DND-41 (cell line): ENCODE data around the gene IQCE.

Experiments
- ATAC-seq: fragments of 200-7000 bp; cut with Tn5 transposase; 3 replicates; pipeline ENCODE4 v1.9.1; 2021; ENCODE audit warnings: low read depth; ENCODE audit not compliant: insufficient read depth
- DNase-seq: peaks from one replicate; pipeline ENCODE4 v3.0.0-alpha.2; 2020
- H2AFZ ChIP-seq: 2 replicates; pipeline ENCODE4 v1.6.0; 2012; ENCODE audit warnings: low read depth, low read length
- H3K27ac ChIP-seq: 2 replicates; pipeline ENCODE4 v1.5.1; 2012; ENCODE audit warnings: low read length, inconsistent platforms
- H3K27me3 ChIP-seq: fragments of 200-600 bp; sonication (generic); 2 replicates; pipeline ENCODE4 v1.6.0; 2012; ENCODE audit warnings: low read length, mild to moderate bottlenecking, inconsistent platforms; ENCODE audit not compliant: insufficient read depth, poor library complexity
- H3K36me3 ChIP-seq: 2 replicates; pipeline ENCODE4 v1.5.1; 2012; ENCODE audit warnings: low read length, inconsistent platforms; ENCODE audit not compliant: insufficient read depth
- H3K4me1 ChIP-seq: 2 replicates; pipeline ENCODE4 v1.5.1; 2012; ENCODE audit warnings: mild to moderate bottlenecking, low read length; ENCODE audit not compliant: insufficient read depth
- H3K4me2 ChIP-seq: 2 replicates; pipeline ENCODE4 v1.6.0; 2012; ENCODE audit warnings: mild to moderate bottlenecking, moderate library complexity, low read length, inconsistent platforms; ENCODE audit not compliant: insufficient read depth
- H3K4me3 ChIP-seq, 2 experiments: fragments of 200-600 bp in 1 of 2; shearing (Covaris generic) in 1 of 2; 2 replicates each; pipeline ENCODE4 v1.5.1; 2012 to 2016; ENCODE audit warnings: inconsistent platforms in 2 of 2, low read length in 2 of 2, mild to moderate bottlenecking in 2 of 2, low read depth in 1 of 2, moderate library complexity in 1 of 2
- H3K79me2 ChIP-seq: 2 replicates; pipeline ENCODE4 v1.6.0; 2012; ENCODE audit warnings: low read length, inconsistent platforms; ENCODE audit not compliant: insufficient read depth
- H3K9ac ChIP-seq: 2 replicates; pipeline ENCODE4 v1.6.0; 2012; ENCODE audit warnings: low read depth, mild to moderate bottlenecking, inconsistent platforms, low read length, moderate library complexity
- H3K9me3 ChIP-seq: 2 replicates; pipeline ENCODE4 v1.5.1; 2012; ENCODE audit warnings: low read length, moderate library complexity, mild to moderate bottlenecking, inconsistent platforms; ENCODE audit not compliant: insufficient read depth, severe bottlenecking
- H4K20me1 ChIP-seq: 2 replicates; pipeline ENCODE4 v1.6.0; 2012; ENCODE audit warnings: low read length; ENCODE audit not compliant: insufficient read depth
- CTCF ChIP-seq: IDR thresholded peaks from 2 replicates; pipeline ENCODE4 v1.5.1; 2012; ENCODE audit warnings: borderline replicate concordance, low read length, moderate library complexity, mild to moderate bottlenecking; ENCODE audit not compliant: poor library complexity, severe bottlenecking; ENCODE audit errors: extremely low read depth
- EZH2 ChIP-seq: IDR thresholded peaks from 3 replicates; pipeline ENCODE4 v1.6.1; 2012; ENCODE audit warnings: borderline replicate concordance, low read depth, mild to moderate bottlenecking, moderate library complexity, low read length, inconsistent platforms; ENCODE audit not compliant: severe bottlenecking

Gene IQCE

GRCh38 chr7:2652736-2653060 is 93.9 kb downstream of the IQCE start:
- Histone ChIP-seq H3K36me3 (peaks cover 77% of the 10 kb centered on the region), H3K4me1 (no peaks in the 10 kb centered on the region)
- TF ChIP-seq EZH2 (no peak), CTCF (no peak)

DNA sequence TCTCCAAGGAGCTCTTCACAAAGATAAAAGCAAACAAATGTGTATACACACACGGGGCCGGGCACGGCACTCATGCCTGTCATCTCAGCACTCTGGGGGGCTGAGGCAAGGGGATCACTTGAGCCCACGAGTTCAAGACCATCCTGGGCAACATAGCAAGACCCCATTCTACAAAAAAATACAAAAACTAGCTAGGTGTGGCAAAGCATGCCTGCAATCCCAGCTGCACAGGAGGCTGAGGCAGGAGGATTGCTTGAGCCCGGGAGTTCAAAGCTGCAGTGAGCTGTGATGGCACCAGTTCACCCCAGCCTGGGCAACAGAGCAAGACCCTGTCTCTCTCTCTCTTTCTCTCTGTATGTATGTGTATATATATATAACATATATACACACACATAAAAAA is 95.3 kb downstream of the IQCE start:
- H3K9ac ChIP-seq = no peak overlapping the region
- no peaks in the 10 kb centered on the region for H3K27me3 ChIP-seq
- no peak overlapping the region for H3K4me2 ChIP-seq
- DNase-seq (no peak), ATAC-seq (no peak)
- no peaks in the 10 kb centered on the region for H3K79me2 ChIP-seq
- H3K9me3 ChIP-seq = no peaks in the 10 kb centered on the region
- H2AFZ ChIP-seq = no peak overlapping the region
- no peak overlapping the region for H3K4me3 ChIP-seq
- no peak overlapping the region for H3K27ac ChIP-seq
- peaks cover 77% of the 10 kb centered on the region for H3K36me3 ChIP-seq
- H3K4me1 ChIP-seq = no peaks in the 10 kb centered on the region
- peaks cover 40% of the 10 kb centered on the region for H4K20me1 ChIP-seq
- TF ChIP-seq CTCF (no peak), EZH2 (no peak)

More at GRCh38 chr7:2652736-2653060, 93.9 kb downstream of the IQCE start:
- Histone ChIP-seq H3K27me3 (no peaks in the 10 kb centered on the region), H3K9me3 (no peaks in the 10 kb centered on the region), H3K27ac (no peak overlapping the region), H2AFZ (no peak overlapping the region), H4K20me1 (peaks cover 45% of the 10 kb centered on the region), H3K4me2 (no peak overlapping the region), H3K79me2 (no peaks in the 10 kb centered on the region), H3K4me3 (no peak overlapping the region), H3K9ac (no peak overlapping the region)
- no peak for DNase-seq
- no peak for ATAC-seq

DNA sequence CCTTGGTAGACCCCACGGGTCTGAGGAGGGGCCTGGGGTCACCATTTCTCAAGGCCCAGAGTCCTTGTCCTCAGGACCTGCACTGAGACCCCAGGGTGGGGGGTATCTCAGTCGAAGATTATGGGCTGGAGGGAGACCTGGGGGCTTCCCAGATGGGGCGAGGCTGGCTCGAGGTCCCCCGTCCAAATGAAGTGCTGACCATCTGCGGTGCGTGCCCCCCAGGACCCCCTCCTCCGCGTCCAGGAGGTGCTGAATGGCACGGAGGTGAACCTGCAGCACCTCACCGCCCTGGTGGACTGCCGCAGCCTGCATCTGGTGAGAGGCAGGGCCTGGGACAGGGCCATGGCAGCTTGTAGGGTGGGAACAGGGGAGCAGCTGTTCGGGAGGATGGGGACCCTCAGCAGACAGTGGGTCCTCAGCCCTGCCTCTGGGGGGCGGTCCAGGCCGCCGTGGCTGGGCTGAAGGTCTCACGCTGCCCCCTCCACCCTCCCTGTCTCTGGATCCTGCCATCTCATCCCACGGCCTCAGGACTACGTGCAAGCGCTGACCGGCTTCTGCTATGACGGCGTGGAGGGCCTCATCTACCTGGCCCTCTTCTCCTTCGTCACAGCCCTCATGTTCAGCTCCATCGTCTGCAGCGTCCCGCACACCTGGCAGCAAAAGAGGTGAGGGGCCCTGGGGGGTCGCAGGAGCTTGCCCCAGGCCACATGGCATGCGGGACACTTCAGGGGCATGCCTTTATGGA is 97.3 kb downstream of the IQCE start:
- no peaks in the 10 kb centered on the region for H3K27me3 ChIP-seq
- no peaks in the 10 kb centered on the region for H3K9me3 ChIP-seq
- peaks cover 75% of the 10 kb centered on the region for H3K36me3 ChIP-seq
- no peak for TF ChIP-seq CTCF
- no peak for TF ChIP-seq EZH2
- DNase-seq (no peak), ATAC-seq (no peak)
- H3K79me2 ChIP-seq = no peaks in the 10 kb centered on the region
- H3K27ac ChIP-seq = no peak overlapping the region
- H3K9ac ChIP-seq = no peak overlapping the region
- H4K20me1 ChIP-seq = peaks cover 36% of the 10 kb centered on the region
- H2AFZ ChIP-seq = no peak overlapping the region
- H3K4me2 ChIP-seq = no peak overlapping the region
- no peaks in the 10 kb centered on the region for H3K4me1 ChIP-seq
- H3K4me3 ChIP-seq = no peak overlapping the region
